NCI-H82 (cell line): ENCODE data around the gene PGBD1.
"Not testable (repeated sequence)": the region's sequence is repeated elsewhere in the genome, so short reads cannot be mapped to it uniquely, and the experiment has no call there.

Source experiments
- DNase-seq: peaks from one replicate; lab custom pipeline; 2025; lab: John Stamatoyannopoulos, UW

Gene PGBD1

DNA sequence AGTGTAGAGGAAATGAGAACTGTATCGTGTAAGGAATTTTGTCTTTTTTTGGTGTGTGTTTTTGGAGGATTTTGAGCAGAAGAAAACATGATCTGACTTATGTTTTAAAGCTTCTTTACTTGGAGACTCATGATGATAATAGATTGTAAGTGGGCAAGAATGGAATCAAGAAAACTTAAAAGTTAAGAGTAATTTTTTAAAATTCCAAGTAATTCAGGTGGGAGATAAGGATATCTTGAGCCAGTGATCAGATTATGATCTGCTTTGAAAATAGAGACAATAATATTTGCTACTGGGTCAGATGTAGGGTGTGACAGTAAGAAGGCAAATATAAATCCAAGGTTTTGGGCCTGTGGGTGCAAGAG lies 13.7 kb upstream of the PGBD1 start:
- DNase-seq = no peak

DNA sequence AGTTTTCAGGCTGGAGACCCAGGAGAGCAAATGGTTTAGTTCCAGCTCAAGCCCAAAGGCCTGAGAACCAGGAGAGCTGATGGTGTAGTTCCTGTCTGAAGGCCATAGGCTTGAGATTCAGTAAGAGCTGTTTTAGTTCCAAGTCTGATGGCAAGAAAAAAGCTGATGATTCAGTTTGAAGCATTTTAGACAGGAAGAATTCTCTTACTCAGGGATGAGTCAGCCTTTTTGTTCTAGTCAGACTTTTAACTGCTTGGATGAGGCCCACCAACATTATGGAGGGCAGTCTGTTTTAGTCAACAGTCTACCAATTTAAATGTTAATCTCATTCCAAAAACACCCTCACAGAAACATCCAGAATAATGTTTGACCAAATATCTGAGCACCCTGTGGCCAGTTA lies 11.9 kb upstream of the PGBD1 start:
- no peak for DNase-seq

DNA sequence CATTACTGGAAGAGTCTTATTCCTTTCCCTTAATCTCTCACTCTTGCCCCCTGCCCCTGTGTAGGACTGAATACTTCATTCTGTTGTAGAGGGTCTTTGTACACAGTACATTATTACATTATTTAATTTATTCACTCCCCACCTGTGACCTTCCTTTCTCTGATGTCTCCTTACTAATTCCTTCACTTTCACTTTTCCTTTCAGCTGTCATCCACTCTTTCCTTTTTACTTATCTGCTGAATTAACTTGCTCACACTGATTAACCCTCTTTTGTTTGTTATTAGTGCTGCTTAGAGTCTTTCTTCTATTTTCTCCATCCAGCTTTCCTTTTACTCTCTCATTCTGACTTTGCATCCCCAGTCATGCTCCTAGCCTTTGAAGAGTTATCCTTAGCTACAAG lies 6.5 kb upstream of the PGBD1 start:
- no peak for DNase-seq

DNA sequence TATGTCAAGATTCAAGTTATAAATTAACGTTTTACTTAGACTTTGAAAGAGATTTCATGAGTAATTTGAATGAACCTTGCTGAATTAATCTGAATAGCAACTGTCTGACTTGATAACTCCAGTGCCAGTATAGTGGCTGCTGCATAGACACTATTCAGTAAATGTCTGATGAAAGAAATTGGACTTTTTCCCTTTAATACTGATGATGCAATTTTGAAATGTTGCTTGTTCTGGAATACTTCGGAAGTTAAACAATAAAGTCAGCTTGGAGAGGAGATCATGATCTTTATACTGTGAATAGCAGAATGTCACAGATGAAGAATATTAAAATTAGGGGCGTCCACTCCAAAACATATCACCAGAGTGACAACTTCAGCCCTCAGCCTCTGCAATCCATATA lies 3.6 kb upstream of the PGBD1 start:
- no peak for DNase-seq

DNA sequence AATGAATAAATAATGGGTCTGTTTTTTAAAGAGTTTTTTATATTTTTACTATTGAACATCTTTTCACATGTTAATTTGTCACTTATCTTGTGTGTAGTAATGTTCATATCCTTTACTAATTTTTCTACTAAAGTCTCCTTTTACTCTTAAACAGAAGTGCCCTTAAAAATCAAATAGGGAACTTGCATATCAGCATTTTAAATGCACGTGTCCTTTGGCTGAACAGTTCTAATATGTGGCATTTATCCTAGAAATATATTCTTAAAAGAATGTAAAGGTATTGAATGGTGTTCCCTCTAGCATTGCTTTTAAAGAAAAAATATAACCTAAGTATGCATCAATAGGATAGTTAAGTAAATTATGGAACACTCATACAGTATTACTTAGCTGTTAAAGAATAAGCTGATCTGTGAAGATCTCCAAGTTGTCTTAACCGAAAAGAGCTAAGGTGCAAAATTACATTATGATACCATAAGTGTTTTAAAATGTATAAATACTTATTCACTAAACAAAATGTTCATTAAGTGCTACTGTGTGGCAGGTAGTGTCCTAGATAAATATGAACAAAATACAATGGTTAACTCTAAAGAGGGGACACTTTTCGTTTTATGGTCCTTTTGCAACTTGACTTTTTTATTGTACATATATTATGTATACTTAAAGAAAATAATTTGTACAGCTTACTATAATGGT lies 631 bp upstream of the PGBD1 start:
- DNase-seq = no peak

DNA sequence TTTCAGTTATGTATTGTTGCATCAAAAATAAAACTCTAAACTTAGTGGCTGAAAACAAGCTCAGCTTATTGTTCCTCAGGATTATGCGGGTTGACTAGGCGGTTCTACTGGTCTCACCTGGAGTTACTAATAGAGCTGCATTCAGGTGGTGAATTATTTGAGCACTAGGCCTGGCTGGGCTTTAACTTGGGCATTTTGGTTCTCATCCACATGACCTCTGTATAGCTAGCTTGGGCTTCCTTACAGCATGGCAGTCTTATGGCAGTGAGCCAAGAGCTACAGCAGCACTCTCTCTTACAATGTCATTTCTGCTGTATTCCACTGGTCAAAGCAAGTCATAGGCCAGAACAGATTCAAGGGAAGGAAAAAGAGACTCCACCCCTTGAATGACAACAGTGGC lies 1.6 kb downstream of the PGBD1 start:
- DNase-seq = peak; percentile 4

DNA sequence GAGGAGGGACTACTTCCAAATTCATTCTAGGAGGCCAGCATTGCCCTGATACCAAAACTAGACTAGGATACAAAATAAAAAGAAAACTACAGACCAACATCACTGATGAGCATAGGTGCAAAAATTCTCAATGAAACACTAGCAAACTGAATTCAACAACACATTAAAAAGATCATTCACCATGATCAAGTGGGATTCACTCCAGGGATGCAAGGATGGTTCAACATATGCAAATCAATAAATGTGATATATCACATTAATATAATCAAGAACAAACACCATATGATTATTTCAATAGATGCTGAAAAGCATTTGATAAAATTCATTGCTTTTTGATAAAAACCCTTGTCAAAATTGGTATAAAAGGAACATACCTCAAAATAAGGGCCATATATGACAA lies 10.2 kb downstream of the PGBD1 start:
- no peak for DNase-seq

DNA sequence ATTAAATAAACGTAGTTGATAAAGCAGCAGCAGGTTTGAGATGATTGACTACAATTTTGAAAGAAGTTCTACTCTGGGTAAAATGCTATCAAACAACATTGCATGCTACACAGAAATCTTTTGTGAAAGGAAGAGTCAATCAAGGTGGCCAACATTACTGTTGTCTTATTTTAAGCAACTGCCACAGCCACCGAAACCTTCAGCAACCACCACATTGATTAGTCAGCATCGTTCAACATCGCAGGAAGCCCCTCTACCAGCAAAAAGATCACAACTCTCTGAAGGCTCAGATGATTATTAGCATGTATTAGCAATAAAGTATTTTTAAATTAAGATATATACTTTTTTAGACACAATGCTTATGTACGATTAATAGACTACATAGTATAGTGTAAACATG lies 14.0 kb downstream of the PGBD1 start:
- no peak for DNase-seq

DNA sequence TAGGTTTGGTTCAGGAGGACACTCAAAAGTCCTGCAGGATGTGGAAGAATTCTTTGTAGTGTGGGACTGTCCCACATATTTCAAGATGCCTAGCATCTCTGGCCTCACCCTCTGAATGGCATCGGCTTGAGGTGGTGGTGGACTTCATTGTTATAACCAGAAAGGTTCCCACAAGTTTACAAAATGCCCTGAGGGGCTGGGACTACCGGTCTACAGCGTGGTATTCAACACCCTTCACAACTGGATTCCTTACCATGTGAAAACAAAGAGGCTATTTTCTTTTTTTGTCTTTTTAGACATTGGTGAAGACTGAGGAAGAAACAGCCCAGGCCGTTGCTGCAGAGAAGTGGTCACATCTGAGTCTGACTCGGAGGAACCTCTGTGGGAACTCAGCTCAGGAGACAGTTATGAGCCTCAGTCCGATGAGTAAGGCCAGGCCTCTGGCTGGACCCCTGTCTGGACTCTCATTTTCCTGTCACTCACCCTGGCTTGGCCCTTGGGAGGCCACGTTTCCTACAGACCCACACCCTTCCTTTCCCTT lies 15.2 kb downstream of the PGBD1 start:
- no peak for DNase-seq

DNA sequence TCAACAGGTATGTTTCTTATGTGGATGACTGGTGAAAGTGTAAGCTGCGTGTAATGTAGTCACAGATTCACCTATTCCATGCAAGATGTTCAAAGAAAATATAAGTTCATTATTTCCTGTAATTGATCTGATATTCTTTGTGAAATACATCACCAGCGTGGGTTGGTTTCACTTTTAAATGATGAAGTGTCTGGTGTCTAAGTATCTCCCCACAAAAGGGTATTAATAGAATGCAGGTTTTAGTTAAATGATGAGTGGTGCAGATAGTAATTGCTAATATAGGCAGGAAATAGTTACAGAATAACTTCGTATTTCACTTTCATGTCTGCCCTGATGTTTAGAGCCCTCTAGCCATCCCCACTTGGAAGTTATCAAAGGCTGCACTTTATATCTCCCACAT lies 22.2 kb downstream of the PGBD1 start:
- DNase-seq = no peak

DNA sequence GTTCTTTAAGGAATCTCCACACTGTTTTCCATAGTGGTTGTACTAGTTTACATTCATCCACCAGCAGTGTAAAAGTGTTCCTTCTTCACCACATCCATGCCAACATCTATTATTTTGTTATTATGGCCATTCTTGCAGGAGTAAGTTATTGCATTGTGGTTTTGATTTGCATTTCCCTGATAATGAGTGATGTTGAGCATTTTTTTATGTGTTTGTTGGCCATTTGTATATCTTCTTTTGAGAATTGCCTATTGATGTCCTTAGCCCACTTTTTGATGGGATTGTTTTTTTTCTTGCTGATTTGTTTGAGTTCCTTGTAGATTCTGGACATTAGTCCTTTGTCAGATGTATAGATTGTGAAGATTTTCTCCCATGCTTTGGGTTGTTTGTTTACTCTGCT lies 25.0 kb downstream of the PGBD1 start:
- DNase-seq = not testable (repeated sequence)

DNA sequence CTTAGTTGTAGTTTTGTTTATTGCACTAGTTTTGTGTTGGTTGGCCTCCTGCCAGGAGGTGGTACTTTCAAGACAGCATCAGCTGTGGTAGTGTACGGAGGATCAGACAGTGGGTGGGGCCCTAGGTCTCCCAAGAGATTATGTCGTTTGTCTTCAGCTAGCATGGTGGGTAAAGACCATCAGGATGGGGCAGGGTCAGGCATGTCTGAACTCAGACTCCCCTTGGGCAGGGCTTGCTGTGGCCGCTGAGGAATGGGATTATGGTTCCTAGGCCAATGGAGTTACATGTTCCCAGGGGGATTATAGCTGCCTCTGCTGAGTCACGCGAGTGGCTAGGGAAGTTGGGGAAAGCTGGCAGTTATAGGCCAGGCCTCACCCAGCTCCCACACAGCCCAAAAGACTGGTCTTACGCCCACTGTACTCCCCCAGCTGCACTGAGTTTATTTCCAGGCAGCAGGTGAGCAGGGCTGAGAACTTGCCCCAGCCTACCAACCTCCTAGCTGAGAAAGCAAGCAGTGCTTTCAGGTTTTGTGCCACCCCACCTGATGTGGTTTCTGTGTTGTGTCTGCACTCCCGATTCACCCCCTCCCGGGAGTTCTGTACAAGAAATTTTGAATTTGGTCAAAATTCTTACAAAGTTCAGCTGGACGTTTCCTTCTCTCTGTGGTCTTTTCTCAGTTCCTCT lies 29.9 kb downstream of the PGBD1 start:
- DNase-seq = peak; percentile 93

DNA sequence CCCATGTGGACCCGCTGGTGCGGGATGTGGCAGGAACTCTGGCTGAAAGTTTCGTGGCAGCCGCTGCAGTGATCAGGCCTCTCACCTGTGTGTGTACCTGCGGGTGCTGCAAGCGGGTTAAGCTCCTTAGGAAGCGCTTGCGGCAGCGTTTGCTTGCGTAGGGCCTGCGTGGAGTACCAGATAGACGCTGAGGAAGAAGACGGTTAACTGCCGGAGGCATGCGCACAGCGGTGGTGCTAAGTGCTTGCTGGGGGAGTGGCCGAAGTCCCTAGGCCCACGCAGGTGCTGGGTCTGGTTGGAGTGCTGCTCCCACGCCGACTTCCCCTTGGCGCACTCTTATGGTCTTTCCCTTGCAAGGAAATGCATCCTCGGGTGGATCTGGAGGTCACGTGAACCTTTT lies 31.6 kb downstream of the PGBD1 start:
- no peak for DNase-seq

DNA sequence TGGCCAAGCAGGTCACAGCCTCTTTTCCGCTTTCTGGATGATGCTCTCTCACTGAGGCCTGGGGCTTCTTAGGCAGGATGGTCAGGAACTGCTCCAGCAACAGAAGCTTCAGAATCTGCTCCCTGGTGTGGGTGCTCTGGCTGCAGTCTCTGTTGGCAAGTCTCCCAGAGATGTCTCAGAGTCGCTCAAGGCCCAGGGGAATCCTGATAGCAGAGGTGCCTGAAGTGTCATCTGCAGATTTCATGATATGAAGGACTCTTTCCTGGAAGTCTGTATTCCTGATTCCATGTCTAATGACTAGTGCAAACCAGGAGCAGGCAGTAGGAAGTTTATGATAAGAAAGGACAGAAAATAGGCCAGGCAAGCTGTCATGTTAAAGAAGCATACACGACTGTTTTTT lies 34.3 kb downstream of the PGBD1 start:
- DNase-seq = no peak

DNA sequence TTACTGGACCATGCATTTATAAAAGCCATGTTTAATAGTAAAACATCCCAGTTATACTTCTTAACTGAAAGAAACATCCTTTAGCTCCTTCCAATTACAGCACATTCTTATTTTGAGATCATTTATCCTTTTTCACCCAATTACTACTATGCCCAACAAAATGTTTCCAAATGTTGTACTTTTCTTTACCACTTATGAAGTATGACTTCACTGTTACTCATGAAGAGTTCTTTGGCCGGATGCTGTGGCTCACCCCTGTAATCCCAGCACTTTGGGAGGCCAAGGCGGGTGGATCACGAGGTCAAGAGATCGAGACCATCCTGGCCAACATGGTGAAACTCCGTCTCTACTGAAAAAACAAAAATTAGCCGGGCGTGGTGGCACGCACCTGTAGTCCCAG lies 36.5 kb downstream of the PGBD1 start:
- DNase-seq = not testable (repeated sequence)

DNA sequence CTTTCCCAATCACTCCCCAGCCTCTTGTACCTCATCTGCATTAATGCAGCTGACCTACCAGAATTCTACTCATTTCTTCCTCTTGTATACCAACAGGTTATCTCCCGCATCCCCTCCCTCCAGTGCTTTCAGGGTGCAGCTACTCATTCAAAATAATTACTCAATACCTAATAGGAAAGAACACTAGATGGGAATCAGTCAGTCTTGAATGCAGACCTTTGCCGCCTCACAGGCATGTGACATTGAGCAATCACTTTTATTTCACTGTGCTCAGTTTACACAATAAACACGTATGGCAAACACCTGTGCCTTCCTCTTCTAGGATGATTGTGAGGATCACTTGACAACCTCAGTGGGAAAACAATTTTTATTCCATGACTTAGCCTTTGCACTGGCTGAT lies 41.3 kb downstream of the PGBD1 start:
- DNase-seq = no peak

DNA sequence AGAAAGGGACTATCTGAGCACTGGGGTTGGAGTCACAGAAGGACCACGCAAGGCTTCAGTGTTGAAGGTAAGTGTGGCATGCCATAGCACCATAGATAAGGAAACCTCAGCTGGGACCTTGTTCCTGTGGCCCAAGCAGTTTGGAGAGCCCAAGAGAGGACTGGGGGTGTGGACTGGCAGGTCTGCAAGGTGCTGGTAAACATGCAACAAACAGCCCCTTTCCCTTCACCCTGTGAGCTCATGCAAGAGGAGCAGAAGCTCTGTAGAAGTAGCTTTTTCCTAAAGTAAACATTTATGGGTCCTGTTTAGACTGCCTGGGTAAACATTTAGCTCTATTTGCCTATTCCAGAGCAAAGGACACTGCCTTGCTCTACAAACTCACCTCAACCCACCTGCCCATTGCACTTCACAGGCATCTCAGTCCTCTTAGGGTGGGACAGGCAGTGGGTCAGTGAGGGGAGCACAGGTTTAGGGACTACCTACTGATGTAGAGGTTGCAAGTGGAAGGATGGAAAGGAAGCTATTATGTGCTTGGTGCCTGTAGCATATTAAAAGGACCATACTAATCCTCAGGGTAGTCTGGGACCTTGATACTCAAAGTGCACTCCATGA lies 42.5 kb downstream of the PGBD1 start:
- no peak for DNase-seq

DNA sequence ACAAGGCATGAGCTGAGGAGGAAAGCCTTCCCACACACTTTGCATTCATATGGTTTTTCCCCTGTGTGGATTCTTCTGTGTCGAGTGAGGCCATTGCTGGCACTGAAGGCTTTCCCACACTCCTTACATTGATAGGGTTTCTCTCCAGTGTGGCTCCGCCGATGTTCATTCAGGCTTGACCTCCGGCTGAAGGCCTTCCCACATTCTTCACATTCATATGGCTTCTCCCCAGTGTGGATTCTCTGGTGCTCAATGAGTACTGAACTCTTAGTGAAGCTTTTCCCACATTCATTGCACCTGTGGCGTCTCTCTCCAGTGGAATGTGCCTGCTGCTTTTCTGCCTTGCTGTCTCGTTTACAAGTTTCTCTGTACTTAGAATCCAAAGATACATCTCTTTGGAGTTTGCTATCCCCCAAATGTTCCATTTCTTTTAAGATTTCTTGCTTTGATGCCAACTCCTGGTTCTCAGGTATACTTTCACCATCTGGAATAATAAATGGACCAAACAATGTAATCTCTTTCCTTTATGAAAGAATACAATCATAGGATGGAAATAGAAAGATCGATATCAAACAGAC lies 45.1 kb downstream of the PGBD1 start:
- DNase-seq = no peak

DNA sequence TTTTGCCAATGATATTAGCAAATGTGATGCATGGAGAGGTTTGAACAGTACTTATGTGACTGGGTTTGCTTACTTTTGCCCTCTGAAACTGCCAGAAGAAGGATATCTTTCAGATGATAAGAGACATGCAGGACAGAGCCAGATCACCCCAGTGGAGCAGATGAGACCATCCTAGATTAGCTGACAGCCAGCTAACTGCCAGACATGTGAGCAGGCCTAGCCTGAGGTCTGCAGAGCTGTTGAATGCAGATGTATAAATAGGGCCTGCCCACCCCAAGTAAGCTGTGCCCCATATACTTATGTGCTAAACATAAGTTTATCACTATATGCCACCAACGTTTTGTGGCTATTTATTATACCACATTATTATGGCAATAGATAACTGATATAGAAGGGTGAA lies 48.7 kb downstream of the PGBD1 start:
- no peak for DNase-seq

DNA sequence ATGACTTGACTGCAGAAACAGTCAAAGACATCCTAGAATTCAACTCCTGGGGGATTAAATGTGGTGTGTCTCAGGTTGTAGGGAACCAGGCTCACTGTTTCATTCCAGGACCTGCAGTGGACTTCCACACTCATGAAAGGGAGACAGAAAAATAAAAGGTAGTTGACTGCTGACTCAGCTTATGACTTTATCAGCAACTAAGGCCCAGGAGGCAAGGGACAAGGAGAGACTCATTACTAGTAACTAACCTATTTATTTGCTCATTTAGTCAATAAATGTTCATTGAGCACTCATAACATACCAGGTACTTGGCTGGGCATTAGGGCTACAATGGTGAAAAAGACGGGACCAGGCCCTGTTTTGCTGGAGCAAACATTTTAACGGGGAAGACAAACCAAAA lies 51.7 kb downstream of the PGBD1 start:
- DNase-seq = no peak

DNA sequence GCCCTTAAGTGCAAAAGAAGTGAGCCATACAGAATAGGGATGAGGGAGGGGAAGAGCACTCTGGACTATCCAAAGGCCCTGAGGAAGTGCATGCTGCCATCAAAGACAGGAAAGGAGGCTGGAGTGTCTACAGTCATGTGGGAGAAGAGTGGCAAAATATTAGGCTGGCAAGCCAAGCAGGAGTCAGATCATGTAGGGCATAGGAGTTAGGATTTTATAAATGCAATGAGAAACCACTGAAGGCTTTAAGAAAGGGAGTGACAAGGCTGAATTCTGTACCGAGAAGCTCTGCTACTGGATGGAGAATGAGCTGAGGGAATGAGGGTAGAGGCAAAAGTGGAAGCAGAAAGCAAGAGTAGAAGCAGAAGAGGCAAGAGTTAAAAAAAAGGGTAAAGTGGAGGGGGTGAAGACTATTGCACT lies 52.2 kb downstream of the PGBD1 start:
- DNase-seq = no peak

DNA sequence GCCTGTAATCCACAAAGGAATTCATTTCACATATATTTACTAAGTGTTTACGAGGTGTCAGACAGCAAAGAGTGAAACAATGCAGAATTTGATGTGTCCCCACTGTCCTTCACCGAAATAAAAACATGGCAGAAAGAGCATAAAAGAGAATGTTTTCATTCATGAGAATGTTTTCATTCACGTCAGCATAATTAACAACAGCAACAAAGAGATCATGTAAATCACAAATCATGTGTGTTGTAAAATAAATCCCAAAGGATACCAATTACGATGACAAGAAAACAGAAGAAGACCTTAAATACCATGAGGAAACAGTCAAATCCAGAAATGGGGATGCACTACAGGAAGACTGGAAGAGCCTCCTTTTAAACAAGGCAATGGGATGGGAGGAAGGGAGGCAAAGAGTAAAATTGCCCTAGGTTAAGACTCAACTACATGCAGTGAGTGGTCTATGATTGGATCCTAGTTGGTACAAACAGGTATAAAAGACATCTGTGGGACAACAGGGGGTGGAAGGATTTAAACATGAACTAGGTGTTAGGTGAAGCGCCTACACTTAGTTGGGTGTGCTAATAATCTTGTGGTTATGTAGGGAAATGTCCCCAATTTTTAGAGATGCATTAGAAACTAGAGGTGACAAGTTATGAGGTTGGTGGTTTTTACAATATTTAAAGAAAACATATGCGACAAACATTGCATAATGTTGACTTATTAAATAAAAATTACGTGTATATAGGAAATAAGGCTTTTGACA lies 53.1 kb downstream of the PGBD1 start:
- no peak for DNase-seq
